Ascending aorta (tissue), 2 donors: ENCODE results near the gene PCDHA9. TPM values are rescaled to one million over a fixed set of nuclear protein-coding genes. Genes with fewer than 3 reads are reported as not detected.

Experiments
- DNase-seq, 2 donors: peaks; one replicate each; pipeline ENCODE4 v3.0.0-alpha.2; 2019; ENCODE audit warnings: low spot score in 2 of 2
- H3K27ac ChIP-seq, 2 donors: fragments of 200-600 bp; sonication (generic); one replicate each; pipeline ENCODE4 v1.5.1; 2016 to 2017; ENCODE audit warnings: mild to moderate bottlenecking in 1 of 2
- H3K27me3 ChIP-seq: fragments of 200-600 bp; sonication (generic); one replicate; pipeline ENCODE4 v1.5.1; 2017
- H3K36me3 ChIP-seq, 2 donors: fragments of 200-600 bp; sonication (generic); one replicate each; pipeline ENCODE4 v1.5.1; 2016
- H3K4me1 ChIP-seq, 2 donors: fragments of 200-600 bp; sonication (generic); one replicate each; pipeline ENCODE4 v1.5.1; 2016 to 2017; ENCODE audit warnings: mild to moderate bottlenecking in 1 of 2
- H3K4me3 ChIP-seq, 2 donors: fragments of 200-600 bp; sonication (generic); one replicate each; pipeline ENCODE4 v1.5.1; 2016 to 2017; ENCODE audit warnings: mild to moderate bottlenecking in 1 of 2
- H3K9me3 ChIP-seq, 2 donors: fragments of 200-600 bp; sonication (generic); one replicate each; pipeline ENCODE4 v1.5.1; 2016
- CTCF ChIP-seq, 3 experiments: fragments of 200-600 bp in 2 of 3; fragments of 450-650 bp in 1 of 3; sonication (generic) in 2 of 3; IDR thresholded peaks; one replicate each; pipeline ENCODE4 v1.5.1; 2016 to 2019; ENCODE audit warnings: antibody characterized with exemption in 3 of 3, mild to moderate bottlenecking in 1 of 3, moderate library complexity in 1 of 3
- intact Hi-C: fragments of 100-400 bp; cut with DNase I; formaldehyde crosslinking; loops from one replicate; pipeline ENCODE4 v1.15.1; 2023
- total RNA-seq: library from RNA; depleted of rRNA; stranded (reverse); fragments of >200 nt; gene quantifications from one replicate; pipeline ENCODE4 v1.1.0, GENCODE V29; 2016

Gene PCDHA9
- total RNA-seq, 1 donor from 2014 or later = not detected

DNA sequence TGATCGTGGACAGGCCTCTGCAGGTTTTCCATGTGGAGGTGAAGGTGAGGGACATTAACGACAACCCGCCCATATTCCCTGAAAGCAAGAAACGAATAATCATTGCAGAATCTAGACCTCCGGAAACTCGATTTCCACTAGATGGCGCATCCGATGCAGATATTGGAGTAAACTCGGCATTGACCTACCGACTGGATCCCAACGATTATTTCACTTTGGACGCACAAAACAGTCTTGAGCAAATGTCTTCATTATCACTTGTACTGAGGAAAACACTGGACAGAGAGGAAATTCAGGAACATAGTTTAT lies 34.4 kb downstream of the PCDHA9 start:
- DNase-seq = no peak
- H3K4me1 ChIP-seq = no peaks in the 10 kb centered on the region
- H3K36me3 ChIP-seq = no peaks in the 10 kb centered on the region
- no peak overlapping the region for H3K4me3 ChIP-seq
- intact Hi-C loops = no loop called here
- TF ChIP-seq CTCF (IDR thresholded peaks at IDR 0.05) = no peak
- H3K9me3 ChIP-seq = peaks cover 19 to 61% of the 10 kb centered on the region in 2 donors
- H3K27ac ChIP-seq = no peak overlapping the region
- H3K27me3 ChIP-seq = no peaks in the 10 kb centered on the region

GRCh38 chr5:140883373-140883772 lies 35.2 kb downstream of the PCDHA9 start:
- peaks cover 19 to 53% of the 10 kb centered on the region in 2 donors for H3K9me3 ChIP-seq
- DNase-seq = no peak
- no peaks in the 10 kb centered on the region for H3K36me3 ChIP-seq
- H3K4me1 ChIP-seq = no peaks in the 10 kb centered on the region
- H3K27ac ChIP-seq = no peak overlapping the region
- intact Hi-C loops = no loop called here
- H3K4me3 ChIP-seq = no peak overlapping the region
- no peak for TF ChIP-seq CTCF (IDR thresholded peaks at IDR 0.05)
- no peaks in the 10 kb centered on the region for H3K27me3 ChIP-seq

DNA sequence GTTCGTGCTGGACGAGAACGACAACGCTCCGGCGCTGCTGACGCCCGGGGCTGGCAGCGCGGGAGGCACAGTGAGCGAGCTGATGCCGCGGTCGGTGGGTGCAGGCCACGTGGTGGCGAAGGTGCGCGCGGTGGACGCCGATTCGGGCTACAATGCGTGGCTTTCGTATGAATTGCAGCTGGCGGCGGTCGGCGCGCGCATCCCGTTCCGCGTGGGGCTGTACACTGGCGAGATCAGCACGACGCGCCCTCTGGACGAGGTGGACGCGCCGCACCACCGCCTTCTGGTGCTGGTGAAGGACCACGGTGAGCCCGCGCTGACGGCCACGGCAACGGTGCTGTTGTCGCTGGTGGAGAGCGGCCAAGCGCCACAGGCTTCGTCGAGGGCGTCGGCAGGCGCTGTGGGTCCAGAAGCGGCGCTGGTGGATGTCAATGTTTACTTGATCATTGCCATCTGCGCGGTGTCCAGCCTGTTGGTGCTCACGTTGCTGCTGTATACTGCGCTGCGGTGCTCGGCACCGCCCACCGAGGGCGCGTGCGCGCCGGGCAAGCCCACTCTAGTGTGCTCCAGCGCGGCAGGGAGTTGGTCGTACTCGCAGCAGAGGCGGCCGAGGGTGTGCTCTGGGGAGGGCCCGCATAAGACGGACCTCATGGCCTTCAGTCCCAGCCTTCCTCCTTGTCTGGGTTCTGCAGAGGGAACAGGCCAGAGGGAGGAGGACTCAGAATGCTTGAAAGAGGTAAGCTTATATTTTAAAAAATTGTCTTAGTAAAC lies 35.9 kb downstream of the PCDHA9 start:
- TF ChIP-seq CTCF (IDR thresholded peaks at IDR 0.05) = no peak
- Histone ChIP-seq H3K36me3 (no peaks in the 10 kb centered on the region), H3K4me3 (no peak overlapping the region), H3K27ac (no peak overlapping the region), H3K4me1 (no peaks in the 10 kb centered on the region), H3K27me3 (no peaks in the 10 kb centered on the region), H3K9me3 (peaks cover 19 to 48% of the 10 kb centered on the region in 2 donors)
- no peak for DNase-seq
- intact Hi-C loops = no loop called here

Other genes with a start within 250 kb of the PCDHA9 start
- 122 TPM for gene CD14, start 215.2 kb upstream of the PCDHA9 start, total RNA-seq
- gene TMCO6, start 208.9 kb upstream of the PCDHA9 start, total RNA-seq = 87.7 TPM
- gene NDUFA2, start 200.8 kb upstream of the PCDHA9 start, total RNA-seq = 122 TPM
- gene IK, start 200.6 kb upstream of the PCDHA9 start, total RNA-seq = 130 TPM
- 10.1 TPM for gene WDR55, start 183.5 kb upstream of the PCDHA9 start, total RNA-seq
- gene DND1, start 174.8 kb upstream of the PCDHA9 start, total RNA-seq = 3.5 TPM
- gene HARS1, start 157.0 kb upstream of the PCDHA9 start, total RNA-seq = 68.6 TPM
- 10.7 TPM for gene HARS2, start 156.9 kb upstream of the PCDHA9 start, total RNA-seq
- gene ZMAT2, start 147.9 kb upstream of the PCDHA9 start, total RNA-seq = 15.5 TPM
- not detected for gene PCDHA1, start 62.2 kb upstream of the PCDHA9 start, total RNA-seq
- gene PCDHA2, start 53.5 kb upstream of the PCDHA9 start, total RNA-seq = not detected
- gene PCDHA3, start 47.3 kb upstream of the PCDHA9 start, total RNA-seq = not detected
- not detected for gene PCDHA4, start 41.3 kb upstream of the PCDHA9 start, total RNA-seq
- not detected for gene PCDHA5, start 26.8 kb upstream of the PCDHA9 start, total RNA-seq
- not detected for gene PCDHA6, start 20.4 kb upstream of the PCDHA9 start, total RNA-seq
- gene PCDHA7, start 14.1 kb upstream of the PCDHA9 start, total RNA-seq = not detected
- gene PCDHA8, start 7.2 kb upstream of the PCDHA9 start, total RNA-seq = not detected
- gene PCDHA10, start 7.5 kb downstream of the PCDHA9 start, total RNA-seq = 2.0 TPM
- not detected for gene PCDHA11, start 20.6 kb downstream of the PCDHA9 start, total RNA-seq
- gene PCDHA12, start 26.9 kb downstream of the PCDHA9 start, total RNA-seq = not detected
- gene PCDHA13, start 33.7 kb downstream of the PCDHA9 start, total RNA-seq = 0.21 TPM
- 0.32 TPM for gene PCDHAC1, start 77.9 kb downstream of the PCDHA9 start, total RNA-seq
- not detected for gene PCDHAC2, start 118.1 kb downstream of the PCDHA9 start, total RNA-seq
- not detected for gene PCDHB1, start 203.0 kb downstream of the PCDHA9 start, total RNA-seq
- 1.4 TPM for gene PCDHB2, start 246.2 kb downstream of the PCDHA9 start, total RNA-seq